Karpas-422 (cell line): ENCODE data around the gene RAD50. TPM values are rescaled to one million over a fixed set of nuclear protein-coding genes. Genes with fewer than 3 reads are reported as not detected.

Experiments
- DNase-seq: peaks from one replicate; pipeline ENCODE4 v3.0.0-alpha.2; 2015
- H2AFZ ChIP-seq: fragments of 200-600 bp; sonication (generic); 2 replicates; pipeline ENCODE4 v1.6.1; 2014; ENCODE audit warnings: antibody characterized with exemption, low read length, mixed read lengths
- H3K27ac ChIP-seq: fragments of 200-600 bp; sonication (generic); 2 replicates; pipeline ENCODE4 v1.5.1; 2014; ENCODE audit warnings: mild to moderate bottlenecking, low read length, moderate library complexity
- H3K27me3 ChIP-seq: fragments of 200-600 bp; sonication (generic); 2 replicates; pipeline ENCODE4 v1.6.1; 2014; ENCODE audit warnings: low read length, mixed read lengths
- H3K36me3 ChIP-seq: fragments of 200-600 bp; sonication (generic); 2 replicates; pipeline ENCODE4 v1.6.1; 2014; ENCODE audit warnings: low read length, mixed read lengths; ENCODE audit not compliant: insufficient read depth
- H3K4me1 ChIP-seq: fragments of 200-600 bp; sonication (generic); 2 replicates; pipeline ENCODE4 v1.6.1; 2014; ENCODE audit warnings: mild to moderate bottlenecking, low read length, mixed read lengths
- H3K4me2 ChIP-seq: fragments of 200-600 bp; sonication (generic); 2 replicates; pipeline ENCODE4 v1.6.1; 2014; ENCODE audit warnings: low read length, low read depth, mild to moderate bottlenecking; ENCODE audit not compliant: poor library complexity, severe bottlenecking
- H3K4me3 ChIP-seq: fragments of 200-600 bp; sonication (generic); 2 replicates; pipeline ENCODE4 v1.5.1; 2014; ENCODE audit warnings: mild to moderate bottlenecking, antibody characterized with exemption, low read length, mixed read lengths
- H3K79me2 ChIP-seq: fragments of 200-600 bp; sonication (generic); 2 replicates; pipeline ENCODE4 v1.6.1; 2014; ENCODE audit warnings: mild to moderate bottlenecking, low read length, mixed read lengths
- H3K9ac ChIP-seq: fragments of 200-600 bp; sonication (generic); 2 replicates; pipeline ENCODE4 v1.6.0; 2014; ENCODE audit warnings: low read length
- H3K9me2 ChIP-seq: fragments of 200-600 bp; sonication (generic), shearing (Covaris generic); replicated peaks from 2 replicates; pipeline ENCODE4 v1.6.0; 2014; ENCODE audit warnings: mild to moderate bottlenecking, low read length, moderate library complexity; ENCODE audit not compliant: insufficient read depth
- H3K9me3 ChIP-seq: fragments of 300-700, 200-600 bp; sonication (generic); 2 replicates; pipeline ENCODE4 v1.6.1; 2014; ENCODE audit warnings: low read length, mixed read lengths
- H4K20me1 ChIP-seq: fragments of 200-600 bp; sonication (generic); 2 replicates; pipeline ENCODE4 v1.6.1; 2014; ENCODE audit warnings: mild to moderate bottlenecking, antibody characterized with exemption, low read length, low read depth; ENCODE audit not compliant: insufficient read depth
- total RNA-seq: library from RNA; depleted of rRNA; stranded (reverse); fragments of >200 nt; shearing (Covaris generic); gene quantifications from 2 replicates; pipeline ENCODE4 v1.2.3, GENCODE V29; 2014; ENCODE audit warnings: low replicate concordance

Gene RAD50
- total RNA-seq, 1 experiment from 2014 or later = 72.6 TPM

DNA sequence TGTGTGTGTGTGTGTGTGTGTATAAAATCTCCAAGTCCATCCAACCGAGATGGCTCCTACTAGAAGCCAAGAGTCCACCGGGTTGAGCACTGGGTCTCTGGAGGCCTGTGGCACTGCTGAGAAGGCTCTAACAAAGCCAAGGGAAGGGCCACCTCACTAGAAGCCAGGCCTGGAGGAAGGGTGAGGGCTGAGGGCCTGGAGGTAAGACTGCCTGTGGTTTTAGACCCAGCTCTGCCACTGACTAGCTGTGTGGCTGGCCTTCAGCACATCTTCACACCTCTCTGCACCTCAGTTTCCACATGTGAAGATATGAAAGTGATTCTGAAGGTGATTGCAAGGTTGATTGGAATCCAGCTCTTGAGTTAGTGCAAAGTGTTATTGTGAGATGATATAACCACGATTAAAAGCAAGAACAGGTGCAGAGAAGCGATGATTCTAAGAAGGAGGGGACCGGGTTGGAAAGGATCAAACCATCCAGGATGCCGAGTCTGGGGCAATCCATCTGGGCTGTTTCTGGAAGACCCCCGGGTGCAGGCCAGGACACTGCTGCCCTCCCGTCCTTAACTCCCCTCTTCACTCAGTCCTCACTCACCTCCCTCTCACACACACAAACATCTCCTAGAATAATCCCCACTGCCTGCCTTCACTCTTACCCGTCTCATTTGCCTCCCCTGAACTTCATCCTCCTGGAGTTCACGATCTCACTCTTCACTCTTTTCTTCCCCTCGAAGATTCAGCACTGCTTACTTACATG is 119.3 kb downstream of the RAD50 start:
- no peak overlapping the region for H2AFZ ChIP-seq

DNA sequence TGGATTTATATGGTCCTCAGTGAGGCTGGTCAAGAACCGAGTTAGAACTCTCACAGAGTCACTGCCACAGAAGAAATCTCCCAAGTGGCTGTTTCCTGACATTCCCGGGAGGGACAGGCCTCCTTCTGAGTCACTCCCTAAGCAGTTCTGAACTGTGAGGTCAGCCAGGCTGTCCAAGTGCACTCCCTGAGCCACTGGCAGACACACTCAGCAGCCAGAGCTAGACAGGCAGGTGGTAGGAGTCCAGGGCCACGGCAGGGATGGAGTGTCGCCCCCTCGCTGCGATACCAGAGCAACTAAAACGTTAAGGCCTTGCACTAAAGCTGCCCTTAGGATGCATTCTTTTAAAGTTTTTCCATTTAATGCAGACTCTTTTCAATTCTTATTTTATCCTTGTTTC is 120.4 kb downstream of the RAD50 start:
- peaks cover 17% of the 10 kb centered on the region for H3K4me1 ChIP-seq
- no peaks in the 10 kb centered on the region for H3K9me3 ChIP-seq
- H3K36me3 ChIP-seq = no peaks in the 10 kb centered on the region
- no peak for DNase-seq
- H4K20me1 ChIP-seq = no peaks in the 10 kb centered on the region
- no peak overlapping the region for H3K27ac ChIP-seq
- H2AFZ ChIP-seq = no peak overlapping the region
- H3K4me2 ChIP-seq = no peak overlapping the region
- H3K4me3 ChIP-seq = no peak overlapping the region
- H3K79me2 ChIP-seq = no peaks in the 10 kb centered on the region
- no peak overlapping the region for H3K9ac ChIP-seq
- H3K9me2 ChIP-seq = no peaks in the 10 kb centered on the region
- H3K27me3 ChIP-seq = no peaks in the 10 kb centered on the region

More for the DNA sequence above, 119.3 kb downstream of the RAD50 start:
- H3K4me1 ChIP-seq = peaks cover 6% of the 10 kb centered on the region
- H3K9me2 ChIP-seq = no peaks in the 10 kb centered on the region
- H3K9me3 ChIP-seq = no peaks in the 10 kb centered on the region
- H3K36me3 ChIP-seq = no peaks in the 10 kb centered on the region
- DNase-seq = no peak
- no peaks in the 10 kb centered on the region for H3K27me3 ChIP-seq
- no peak overlapping the region for H3K4me2 ChIP-seq
- no peaks in the 10 kb centered on the region for H4K20me1 ChIP-seq
- no peaks in the 10 kb centered on the region for H3K79me2 ChIP-seq
- no peak overlapping the region for H3K27ac ChIP-seq
- H3K9ac ChIP-seq = no peak overlapping the region
- H3K4me3 ChIP-seq = no peak overlapping the region

DNA sequence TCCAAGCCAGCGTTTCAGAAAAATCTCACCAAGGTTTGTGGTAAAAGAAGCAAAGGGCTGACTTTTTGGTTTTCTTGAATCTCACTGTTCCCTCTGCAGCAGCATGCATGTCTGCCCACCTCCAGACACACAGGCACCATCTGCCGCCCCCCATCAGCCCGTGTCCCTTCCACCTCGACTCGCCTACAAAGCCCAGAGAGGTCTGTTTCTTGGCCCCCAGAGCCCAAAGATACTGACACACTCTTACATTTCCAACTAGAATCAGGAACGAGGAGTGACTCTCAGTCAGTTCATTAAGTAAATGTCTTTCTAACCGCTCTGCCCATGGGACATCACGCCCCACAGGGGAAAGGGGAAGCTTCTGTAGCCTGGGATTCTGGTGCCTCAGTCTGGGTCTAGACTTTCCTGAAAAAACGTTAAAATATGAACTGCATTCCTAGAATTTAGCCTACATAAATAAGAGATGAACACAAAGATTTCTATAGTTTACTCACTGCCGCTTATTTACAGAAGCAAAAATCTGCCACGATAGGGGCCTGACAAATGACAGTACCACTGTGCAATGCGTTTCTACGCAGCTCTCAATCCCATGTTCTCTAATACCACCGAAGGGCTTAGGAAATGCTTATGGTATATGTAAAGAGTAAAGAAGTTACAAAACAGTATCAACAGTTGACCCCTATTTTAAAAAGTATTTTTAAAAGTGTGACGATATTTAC is 121.1 kb downstream of the RAD50 start:
- Histone ChIP-seq H3K4me1 (peaks cover 21% of the 10 kb centered on the region), H3K27ac (no peak overlapping the region), H3K4me3 (no peak overlapping the region), H3K79me2 (no peaks in the 10 kb centered on the region), H4K20me1 (no peaks in the 10 kb centered on the region), H3K9me2 (no peaks in the 10 kb centered on the region), H3K36me3 (no peaks in the 10 kb centered on the region), H2AFZ (no peak overlapping the region), H3K9ac (no peak overlapping the region), H3K4me2 (no peak overlapping the region), H3K9me3 (no peaks in the 10 kb centered on the region), H3K27me3 (no peaks in the 10 kb centered on the region)
- DNase-seq = no peak

DNA sequence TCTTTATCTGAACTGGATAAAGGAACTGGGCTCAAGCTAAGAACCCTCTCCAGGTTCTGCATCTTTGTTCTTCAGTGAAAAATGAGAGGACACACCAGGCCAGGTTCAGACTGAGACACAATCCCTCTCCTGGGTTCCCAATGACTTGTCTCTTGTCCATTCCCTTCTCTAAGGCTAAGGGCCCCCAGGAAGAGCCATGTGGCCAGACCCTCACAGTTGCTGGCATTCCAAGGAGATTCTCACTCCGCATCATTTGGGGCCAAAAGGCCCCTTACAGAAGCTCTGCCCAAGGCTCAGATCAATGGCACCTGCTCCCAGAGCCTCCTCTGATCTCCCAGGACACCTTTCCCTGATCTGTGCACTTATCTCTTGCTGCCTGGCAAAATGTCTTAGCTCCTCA is 122.0 kb downstream of the RAD50 start:
- Histone ChIP-seq H3K9me3 (no peaks in the 10 kb centered on the region), H3K4me3 (no peak overlapping the region), H2AFZ (no peak overlapping the region), H3K79me2 (no peaks in the 10 kb centered on the region), H3K9me2 (no peaks in the 10 kb centered on the region), H4K20me1 (no peaks in the 10 kb centered on the region), H3K4me2 (no peak overlapping the region), H3K9ac (no peak overlapping the region), H3K27ac (no peak overlapping the region), H3K4me1 (peaks cover 16% of the 10 kb centered on the region), H3K27me3 (no peaks in the 10 kb centered on the region), H3K36me3 (no peaks in the 10 kb centered on the region)
- no peak for DNase-seq

DNA sequence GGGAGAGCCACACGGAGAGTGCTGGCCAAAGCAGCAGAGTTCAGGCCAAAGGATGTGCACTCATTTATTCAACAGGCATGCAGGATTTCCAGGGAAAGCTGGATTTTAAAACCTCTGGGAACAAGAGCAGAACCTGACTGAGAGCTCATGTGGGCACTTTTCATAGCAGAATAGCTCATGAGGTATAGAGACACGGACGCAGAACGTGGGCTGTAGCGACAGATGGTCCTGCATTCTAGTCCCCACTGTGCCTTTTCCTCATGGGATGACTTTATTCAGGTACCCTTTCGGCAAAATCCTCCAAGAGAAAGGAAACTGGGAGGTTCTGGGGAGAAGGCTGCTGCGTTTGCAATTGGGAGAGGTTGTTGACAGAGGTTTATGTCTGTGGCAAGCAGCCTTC is 122.4 kb downstream of the RAD50 start:
- Histone ChIP-seq H3K4me1 (peaks cover 16% of the 10 kb centered on the region), H3K79me2 (no peaks in the 10 kb centered on the region), H2AFZ (no peak overlapping the region), H4K20me1 (no peaks in the 10 kb centered on the region), H3K4me2 (no peak overlapping the region), H3K9me3 (no peaks in the 10 kb centered on the region), H3K36me3 (no peaks in the 10 kb centered on the region), H3K9ac (no peak overlapping the region), H3K27me3 (no peaks in the 10 kb centered on the region), H3K27ac (no peak overlapping the region), H3K4me3 (no peak overlapping the region), H3K9me2 (no peaks in the 10 kb centered on the region)
- DNase-seq = no peak

DNA sequence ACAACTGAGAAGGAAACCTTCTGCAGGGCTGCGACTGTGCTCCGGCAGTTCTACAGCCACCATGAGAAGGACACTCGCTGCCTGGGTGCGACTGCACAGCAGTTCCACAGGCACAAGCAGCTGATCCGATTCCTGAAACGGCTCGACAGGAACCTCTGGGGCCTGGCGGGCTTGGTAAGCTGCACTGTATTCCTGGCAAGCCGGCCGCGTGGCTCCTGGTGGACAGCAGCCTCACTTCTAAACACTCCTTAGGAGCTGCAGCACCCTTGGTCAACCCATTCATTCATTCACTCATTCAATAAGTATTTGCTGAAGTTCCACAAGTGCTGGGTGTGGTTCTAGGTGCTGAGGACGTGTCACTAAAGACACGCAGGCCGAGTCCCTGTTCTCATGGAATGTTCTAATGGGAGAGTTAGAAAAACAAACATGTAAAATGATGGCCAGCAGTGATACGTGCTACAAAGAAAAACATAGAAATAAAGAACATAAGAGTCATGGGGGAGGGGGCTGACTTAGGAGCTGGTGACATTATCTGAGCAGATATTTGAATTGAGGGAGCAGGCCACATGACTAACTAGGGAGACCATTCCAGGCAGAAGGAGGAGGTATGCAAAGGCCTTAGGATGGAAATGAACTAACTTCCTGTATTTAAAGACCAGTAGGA is 123.1 kb downstream of the RAD50 start:
- Histone ChIP-seq H3K4me3 (no peak overlapping the region), H3K79me2 (no peaks in the 10 kb centered on the region), H3K4me1 (peaks cover 16% of the 10 kb centered on the region), H3K27me3 (no peaks in the 10 kb centered on the region), H3K9ac (no peak overlapping the region), H3K9me3 (no peaks in the 10 kb centered on the region), H4K20me1 (no peaks in the 10 kb centered on the region), H3K4me2 (no peak overlapping the region), H2AFZ (no peak overlapping the region), H3K27ac (no peak overlapping the region), H3K9me2 (no peaks in the 10 kb centered on the region), H3K36me3 (no peaks in the 10 kb centered on the region)
- DNase-seq = no peak

DNA sequence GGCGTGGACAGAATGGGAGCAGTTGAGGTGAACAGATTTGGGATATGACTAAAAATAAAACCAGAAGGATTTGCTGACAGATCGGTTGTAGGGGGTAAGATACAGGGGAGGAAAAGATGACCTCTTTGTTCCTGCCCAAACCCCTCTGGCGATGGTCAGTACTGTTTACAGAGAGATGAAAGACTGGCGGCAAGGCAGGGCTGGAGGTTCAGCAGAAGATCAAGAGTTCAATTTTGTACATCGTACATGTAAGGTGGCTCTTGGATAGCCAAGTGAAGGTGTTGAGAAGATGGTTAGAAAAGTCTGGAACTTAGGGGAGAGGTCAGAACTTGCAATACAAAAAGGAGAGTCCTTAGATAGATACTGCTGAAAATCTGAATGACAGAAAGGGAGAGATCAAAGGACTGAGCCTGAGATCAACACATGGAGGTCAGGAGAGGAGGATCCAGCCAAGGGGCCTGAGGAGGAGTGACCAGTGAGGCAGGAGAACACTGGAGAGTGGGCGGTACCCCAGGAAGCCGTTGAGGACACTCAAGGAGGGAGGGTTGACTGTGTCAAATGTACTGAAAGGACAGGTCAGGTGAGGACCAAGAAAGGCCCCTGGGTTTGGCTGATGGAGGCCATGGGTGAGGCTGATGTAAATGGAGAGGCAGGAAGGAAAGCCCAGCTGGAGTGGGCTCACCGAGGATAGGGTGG is 124.2 kb downstream of the RAD50 start:
- no peaks in the 10 kb centered on the region for H3K36me3 ChIP-seq
- no peak overlapping the region for H3K4me2 ChIP-seq
- no peaks in the 10 kb centered on the region for H3K9me3 ChIP-seq
- no peak overlapping the region for H2AFZ ChIP-seq
- H3K4me3 ChIP-seq = no peak overlapping the region
- no peak overlapping the region for H3K27ac ChIP-seq
- DNase-seq = no peak
- no peaks in the 10 kb centered on the region for H4K20me1 ChIP-seq
- no peaks in the 10 kb centered on the region for H3K27me3 ChIP-seq
- H3K9ac ChIP-seq = no peak overlapping the region
- H3K79me2 ChIP-seq = no peaks in the 10 kb centered on the region
- peaks cover 16% of the 10 kb centered on the region for H3K4me1 ChIP-seq
- no peaks in the 10 kb centered on the region for H3K9me2 ChIP-seq

DNA sequence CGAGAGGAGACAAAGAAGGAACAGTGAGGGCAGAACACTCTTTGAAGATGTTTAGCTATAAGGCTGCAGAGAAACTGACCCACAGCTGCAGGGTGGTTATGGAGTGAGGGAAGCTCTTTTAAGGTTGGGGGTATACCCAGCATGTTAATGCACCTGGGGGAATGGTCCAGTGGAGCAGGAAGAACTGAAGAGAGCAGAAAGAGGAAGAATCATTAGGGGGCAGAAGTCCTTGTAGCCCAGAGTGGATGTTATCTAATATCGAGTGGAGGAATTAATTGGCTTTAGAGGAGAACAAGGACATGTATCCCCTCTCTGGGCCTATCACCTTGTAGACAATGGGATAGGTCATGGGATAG is 124.7 kb downstream of the RAD50 start:
- H3K4me3 ChIP-seq = no peak overlapping the region
- peak; percentile 49 for DNase-seq

More for the DNA sequence above, 124.7 kb downstream of the RAD50 start:
- Histone ChIP-seq H3K9me2 (no peaks in the 10 kb centered on the region), H3K79me2 (no peaks in the 10 kb centered on the region), H3K36me3 (no peaks in the 10 kb centered on the region), H3K9me3 (no peaks in the 10 kb centered on the region), H3K9ac (no peak overlapping the region), H3K27me3 (no peaks in the 10 kb centered on the region), H3K4me1 (peaks cover 16% of the 10 kb centered on the region), H3K4me2 (no peak overlapping the region), H3K27ac (no peak overlapping the region), H4K20me1 (no peaks in the 10 kb centered on the region), H2AFZ (no peak overlapping the region)
